Right forelimb (tissue), 1 donor: ENCODE results near the gene MRPS27.
"Not testable (repeated sequence)": the region's sequence is repeated elsewhere in the genome, so short reads cannot be mapped to it uniquely, and the experiment has no call there.

Experiments
- DNase-seq: peaks from one replicate; pipeline ENCODE4 v3.0.0-alpha.2; 2018

MRPS27 gene

GRCh38 chr5:72197393-72197792 lies 122.6 kb downstream of the MRPS27 start:
- no peak for DNase-seq

GRCh38 chr5:72195581-72195980 lies 124.5 kb downstream of the MRPS27 start:
- no peak for DNase-seq

- DNase-seq = no peak
Observed at GRCh38 chr5:72194846-72195245, 125.2 kb downstream of the MRPS27 start.

GRCh38 chr5:72191404-72191803 lies 128.6 kb downstream of the MRPS27 start:
- no peak for DNase-seq

- no peak for DNase-seq
Observed at GRCh38 chr5:72189146-72189545, 130.9 kb downstream of the MRPS27 start.

- no peak for DNase-seq
Observed at GRCh38 chr5:72188166-72188565, 131.9 kb downstream of the MRPS27 start.

- no peak for DNase-seq
Observed at GRCh38 chr5:72187388-72188075, 132.5 kb downstream of the MRPS27 start.

- peak; percentile 78 for DNase-seq
Observed at GRCh38 chr5:72185496-72186329, 134.3 kb downstream of the MRPS27 start.

GRCh38 chr5:72184408-72184807 lies 135.6 kb downstream of the MRPS27 start:
- DNase-seq = no peak

- DNase-seq = no peak
Observed at GRCh38 chr5:72183101-72183520, 136.9 kb downstream of the MRPS27 start.

- DNase-seq = no peak
Observed at GRCh38 chr5:72182686-72183085, 137.4 kb downstream of the MRPS27 start.

GRCh38 chr5:72180925-72181324 lies 139.1 kb downstream of the MRPS27 start:
- no peak for DNase-seq

GRCh38 chr5:72179816-72180440 lies 140.1 kb downstream of the MRPS27 start:
- DNase-seq = no peak

GRCh38 chr5:72179028-72179815 lies 140.8 kb downstream of the MRPS27 start:
- DNase-seq = peak; percentile 74

GRCh38 chr5:72177538-72177937 lies 142.5 kb downstream of the MRPS27 start:
- DNase-seq = no peak

GRCh38 chr5:72172786-72173185 lies 147.3 kb downstream of the MRPS27 start:
- DNase-seq = no peak

- DNase-seq = no peak
Observed at GRCh38 chr5:72171667-72172066, 148.4 kb downstream of the MRPS27 start.

- not testable (repeated sequence) for DNase-seq
Observed at GRCh38 chr5:72171181-72171580, 148.9 kb downstream of the MRPS27 start.

GRCh38 chr5:72170101-72170500 lies 149.9 kb downstream of the MRPS27 start:
- DNase-seq = no peak
